Astrocyte (in vitro differentiated cells and primary cell): ENCODE data around the gene SPATC1L. TPM values are rescaled to one million over a fixed set of nuclear protein-coding genes. Genes with fewer than 3 reads are reported as not detected.

ENCODE experiments used
- DNase-seq: peaks from one replicate; pipeline ENCODE4 v3.0.0-alpha.2; 2010; ENCODE audit warnings: low read depth
- FAIRE-seq: peaks from 2 replicates; lab custom pipeline; 2011; peaks lifted over from hg19 to GRCh38; lab: Jason Lieb, UNC
- H2AFZ ChIP-seq: 2 replicates; pipeline ENCODE4 v1.6.0; 2012; ENCODE audit warnings: low read depth, low read length, inconsistent platforms
- H3K27ac ChIP-seq: 2 replicates; pipeline ENCODE4 v1.5.1; 2011; ENCODE audit warnings: low read depth, low read length, inconsistent platforms
- H3K27me3 ChIP-seq: 2 replicates; pipeline ENCODE4 v1.6.0; 2011; ENCODE audit warnings: low read length, inconsistent platforms; ENCODE audit not compliant: insufficient read depth
- H3K36me3 ChIP-seq: 2 replicates; pipeline ENCODE4 v1.5.1; 2011; ENCODE audit warnings: low read length, inconsistent platforms; ENCODE audit not compliant: insufficient read depth
- H3K4me1 ChIP-seq: 2 replicates; pipeline ENCODE4 v1.5.1; 2011; ENCODE audit warnings: low read length, inconsistent platforms; ENCODE audit not compliant: insufficient read depth
- H3K4me2 ChIP-seq: 2 replicates; pipeline ENCODE4 v1.6.0; 2012; ENCODE audit warnings: low read length, inconsistent platforms
- H3K4me3 ChIP-seq: 2 replicates; pipeline ENCODE4 v1.5.1; 2011; ENCODE audit warnings: low read depth, mild to moderate bottlenecking, low read length, inconsistent platforms; ENCODE audit not compliant: insufficient read depth
- H3K79me2 ChIP-seq: 2 replicates; pipeline ENCODE4 v1.6.0; 2012; ENCODE audit warnings: mild to moderate bottlenecking, low read length, inconsistent platforms; ENCODE audit not compliant: insufficient read depth
- H3K9ac ChIP-seq: 2 replicates; pipeline ENCODE4 v1.6.0; 2012; ENCODE audit warnings: mild to moderate bottlenecking, low read length, inconsistent platforms
- H3K9me3 ChIP-seq: 2 replicates; pipeline ENCODE4 v1.5.1; 2012; ENCODE audit warnings: low read depth, mild to moderate bottlenecking, low read length, inconsistent platforms; ENCODE audit not compliant: insufficient read depth
- H4K20me1 ChIP-seq: 2 replicates; pipeline ENCODE4 v1.6.0; 2012; ENCODE audit warnings: low read length, inconsistent platforms; ENCODE audit not compliant: insufficient read depth
- H3K27ac Mint-ChIP-seq: one replicate; pipeline ENCODE4 v1.8.0; 2021; ENCODE audit warnings: mild to moderate bottlenecking, mixed read lengths; ENCODE audit not compliant: unreplicated experiment
- H3K27me3 Mint-ChIP-seq: one replicate; pipeline ENCODE4 v1.8.0; 2021; ENCODE audit warnings: low read depth, mixed read lengths; ENCODE audit not compliant: unreplicated experiment
- H3K36me3 Mint-ChIP-seq: one replicate; pipeline ENCODE4 v1.8.0; 2021; ENCODE audit warnings: low read depth, mixed read lengths; ENCODE audit not compliant: unreplicated experiment
- H3K4me1 Mint-ChIP-seq: one replicate; pipeline ENCODE4 v1.8.0; 2021; ENCODE audit warnings: low read depth, mixed read lengths; ENCODE audit not compliant: unreplicated experiment
- H3K4me3 Mint-ChIP-seq: one replicate; pipeline ENCODE4 v1.8.0; 2021; ENCODE audit warnings: mild to moderate bottlenecking, moderate library complexity, mixed read lengths; ENCODE audit not compliant: unreplicated experiment
- H3K9me3 Mint-ChIP-seq: one replicate; pipeline ENCODE4 v1.8.0; 2021; ENCODE audit warnings: mild to moderate bottlenecking, mixed read lengths; ENCODE audit not compliant: unreplicated experiment
- CTCF ChIP-seq: IDR thresholded peaks from 2 replicates; pipeline ENCODE4 v1.5.1; 2011; ENCODE audit warnings: low read depth, mild to moderate bottlenecking, inconsistent platforms, low read length, moderate library complexity; ENCODE audit not compliant: insufficient read depth
- EZH2 ChIP-seq: IDR thresholded peaks from 2 replicates; pipeline ENCODE4 v1.6.1; 2012; ENCODE audit warnings: mild to moderate bottlenecking, low read length, inconsistent platforms; ENCODE audit not compliant: insufficient read depth
- total RNA-seq: library from RNA; stranded (reverse); gene quantifications from 2 replicates; pipeline ENCODE4 v1.2.1, GENCODE V29; 2021

The SPATC1L gene
- total RNA-seq, 1 donor from 2014 or later, result 17.8 TPM

- no peaks in the 10 kb centered on the region for H3K9me3 ChIP-seq
- Mint-ChIP-seq H3K27ac (no peak overlapping the region), H3K4me1 (peaks cover 2% of the 10 kb centered on the region), H3K36me3 (peaks cover 7% of the 10 kb centered on the region), H3K27me3 (no peaks in the 10 kb centered on the region), H3K9me3 (peaks cover 3% of the 10 kb centered on the region), H3K4me3 (no peak overlapping the region)
- no peaks in the 10 kb centered on the region for H3K4me1 ChIP-seq
- no peaks in the 10 kb centered on the region for H3K36me3 ChIP-seq
- no peaks in the 10 kb centered on the region for H3K27me3 ChIP-seq
- no peak overlapping the region for H3K27ac ChIP-seq
- DNase-seq (no peak), FAIRE-seq (no peak)
- peak overlapping the region; percentile 18 for H3K9ac ChIP-seq
- peak overlapping the region; percentile 44 for H3K4me2 ChIP-seq
- peak overlapping the region; percentile 41 for H2AFZ ChIP-seq
- no peak overlapping the region for H3K4me3 ChIP-seq
- TF ChIP-seq CTCF (peak; percentile 38), EZH2 (no peak)
- no peaks in the 10 kb centered on the region for H4K20me1 ChIP-seq
- no peaks in the 10 kb centered on the region for H3K79me2 ChIP-seq
Observed at GRCh38 chr21:46153247-46154154, 30.8 kb downstream of the SPATC1L start.

DNA sequence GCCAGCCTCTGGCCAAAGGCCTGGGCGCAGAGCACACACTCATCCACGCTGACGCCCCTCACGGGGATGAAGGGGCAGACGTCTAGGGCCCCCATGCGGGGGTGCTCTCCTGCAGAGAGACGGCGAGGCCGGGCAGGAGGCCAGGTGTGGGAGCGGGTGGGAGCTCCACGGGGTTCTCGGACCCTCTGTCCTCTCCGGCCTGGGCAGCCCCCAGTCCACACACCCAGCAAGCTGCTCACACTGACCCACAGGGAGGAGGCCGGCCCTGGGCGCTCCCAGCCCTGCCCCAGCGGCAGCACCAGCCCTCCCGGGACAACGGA lies 31.4 kb downstream of the SPATC1L start:
- Mint-ChIP-seq H3K4me3 (no peak overlapping the region), H3K36me3 (peaks cover 4% of the 10 kb centered on the region), H3K27ac (no peak overlapping the region), H3K27me3 (no peaks in the 10 kb centered on the region), H3K9me3 (peaks cover 3% of the 10 kb centered on the region), H3K4me1 (peaks cover 2% of the 10 kb centered on the region)
- Histone ChIP-seq H4K20me1 (no peaks in the 10 kb centered on the region), H3K27ac (no peak overlapping the region), H3K4me3 (no peak overlapping the region), H3K9ac (no peak overlapping the region), H2AFZ (peak overlapping the region; percentile 41), H3K36me3 (no peaks in the 10 kb centered on the region), H3K79me2 (no peaks in the 10 kb centered on the region), H3K9me3 (no peaks in the 10 kb centered on the region), H3K27me3 (no peaks in the 10 kb centered on the region), H3K4me2 (peak overlapping the region; percentile 44), H3K4me1 (no peaks in the 10 kb centered on the region)
- no peak for DNase-seq
- FAIRE-seq, result no peak
- no peak for TF ChIP-seq EZH2
- no peak for TF ChIP-seq CTCF
